NCI-H69 (cell line): ENCODE measurements around the gene COL23A1.
"Not testable (repeated sequence)": the region's sequence is repeated elsewhere in the genome, so short reads cannot be mapped to it uniquely, and the experiment has no call there.

ENCODE experiments used
- DNase-seq: peaks from one replicate; lab custom pipeline; 2025; lab: John Stamatoyannopoulos, UW

Gene COL23A1

DNA sequence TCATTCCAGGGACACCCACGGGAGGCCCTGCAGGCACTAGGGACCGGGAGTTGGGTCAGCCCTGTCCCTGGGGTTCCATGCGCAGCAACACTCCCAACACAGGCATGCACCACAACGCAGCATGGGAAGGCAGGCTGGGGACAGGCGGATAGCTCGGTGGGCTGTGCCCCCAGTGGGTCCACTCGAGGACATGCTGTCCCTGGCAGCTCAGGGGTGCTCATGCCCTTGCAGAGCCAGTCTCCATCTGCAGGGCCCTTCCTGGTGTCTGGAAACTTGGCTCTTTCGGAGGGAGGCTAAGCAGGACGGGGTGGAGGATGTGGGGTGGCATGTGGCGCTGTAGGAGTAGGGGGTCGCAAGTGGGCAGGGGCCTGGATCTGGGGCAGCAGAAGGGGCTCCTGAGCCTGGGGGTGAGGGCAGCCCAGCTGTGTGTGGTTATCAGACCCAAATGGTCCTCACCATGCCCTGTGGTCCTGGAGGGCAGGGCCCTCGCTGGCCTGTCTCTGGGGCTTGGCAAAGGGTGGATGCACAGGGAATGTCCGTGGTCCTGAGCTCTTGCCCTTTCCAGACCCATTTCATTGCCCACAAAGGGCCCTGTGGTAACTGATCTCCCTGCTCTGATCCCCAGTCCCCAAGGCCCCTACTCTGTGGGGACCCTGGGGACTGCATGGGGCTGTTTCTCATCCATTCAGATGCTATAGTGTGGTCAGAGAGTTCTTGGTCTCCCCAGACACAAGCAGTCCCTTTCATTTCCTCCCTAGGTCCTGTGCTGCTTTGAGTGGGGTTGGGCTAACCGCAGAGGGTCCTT lies 267.3 kb downstream of the COL23A1 start:
- DNase-seq, result no peak

DNA sequence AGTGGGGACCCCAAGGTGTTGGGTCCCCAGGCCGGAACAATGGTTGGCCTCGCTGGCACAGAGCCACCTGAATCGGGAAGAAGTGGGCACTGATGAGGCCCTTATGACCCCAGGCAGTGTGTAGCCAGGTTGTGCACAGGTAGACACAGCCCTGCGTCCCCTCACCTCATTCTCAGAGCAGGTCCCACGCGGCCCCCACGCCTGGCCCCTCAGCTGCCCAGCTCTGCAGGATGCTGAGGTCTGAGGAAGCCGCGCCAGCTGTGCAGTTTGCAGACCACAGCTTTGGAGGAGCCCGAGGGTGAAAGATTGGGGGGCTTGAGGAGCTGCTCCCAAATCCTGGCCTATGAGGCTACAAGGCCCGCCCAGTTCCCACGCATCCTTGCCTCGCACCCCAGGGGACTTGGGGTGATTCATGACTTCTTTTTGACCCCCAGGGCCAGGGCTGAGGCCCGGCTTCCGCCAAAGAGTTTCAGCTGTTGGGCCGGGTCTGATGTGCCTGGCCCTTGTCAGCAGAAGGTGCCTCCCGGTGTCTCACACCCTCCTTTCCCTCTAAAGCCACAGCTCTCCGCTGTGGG lies 269.8 kb downstream of the COL23A1 start:
- no peak for DNase-seq

- DNase-seq, result no peak
These were observed 270.6 kb downstream of the COL23A1 start for GRCh38 chr5:178319541-178320041.

GRCh38 chr5:178318893-178319292 lies 271.3 kb downstream of the COL23A1 start:
- DNase-seq, result no peak

GRCh38 chr5:178318382-178318781 lies 271.8 kb downstream of the COL23A1 start:
- DNase-seq, result no peak

GRCh38 chr5:178317727-178318126 lies 272.5 kb downstream of the COL23A1 start:
- DNase-seq, result not testable (repeated sequence)

GRCh38 chr5:178314961-178315820 lies 275.0 kb downstream of the COL23A1 start:
- no peak for DNase-seq

DNA sequence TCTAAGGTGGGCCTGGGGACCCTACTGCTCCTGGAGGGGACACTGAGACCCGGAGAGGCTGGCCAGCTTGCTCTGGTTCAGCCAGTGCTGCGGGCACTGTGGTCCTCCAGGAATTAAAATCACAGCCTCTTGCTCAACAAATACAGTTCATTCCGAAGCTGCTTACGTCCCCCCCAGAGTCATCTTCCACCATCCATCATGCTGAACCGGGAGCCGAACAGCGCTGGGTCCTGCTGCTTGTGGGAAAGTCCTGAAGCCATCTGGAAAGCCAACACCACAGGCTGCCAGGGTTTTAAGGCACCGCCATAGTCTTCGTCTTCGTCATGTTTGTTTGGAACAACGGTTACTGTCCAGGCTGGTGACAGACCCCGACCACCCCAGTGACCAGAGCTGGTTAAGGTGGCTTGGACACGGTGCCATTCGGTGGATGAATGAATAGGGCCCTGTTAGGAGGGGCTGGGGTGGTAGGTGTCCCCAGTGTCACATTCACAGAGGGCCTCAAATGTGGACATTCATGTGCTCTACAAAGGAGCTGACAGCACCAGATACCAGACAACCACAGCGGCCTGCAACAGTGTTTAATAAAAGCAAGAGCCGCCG lies 276.0 kb downstream of the COL23A1 start:
- no peak for DNase-seq

DNA sequence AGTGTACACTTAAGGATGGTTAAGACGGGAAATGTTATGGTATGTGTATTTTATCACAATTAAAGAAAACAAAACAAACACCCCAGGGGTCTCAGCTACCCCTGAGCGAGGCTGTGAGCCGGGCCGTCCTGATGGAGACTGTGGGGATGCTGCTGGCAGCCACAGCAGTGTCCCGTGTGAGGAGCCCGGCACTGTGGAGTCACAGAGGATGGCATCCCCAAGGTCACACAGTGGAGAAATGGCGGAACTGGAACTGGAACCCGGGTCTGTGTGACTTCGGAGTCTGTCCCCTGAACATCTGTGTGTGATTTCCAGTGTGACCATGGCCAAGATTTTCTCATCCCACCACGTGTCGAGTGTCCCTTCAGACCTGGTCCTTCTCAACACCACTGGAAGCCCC lies 276.9 kb downstream of the COL23A1 start:
- no peak for DNase-seq

GRCh38 chr5:178312880-178313282 lies 277.3 kb downstream of the COL23A1 start:
- DNase-seq, result no peak

GRCh38 chr5:178310130-178310865 lies 279.9 kb downstream of the COL23A1 start:
- no peak for DNase-seq

DNA sequence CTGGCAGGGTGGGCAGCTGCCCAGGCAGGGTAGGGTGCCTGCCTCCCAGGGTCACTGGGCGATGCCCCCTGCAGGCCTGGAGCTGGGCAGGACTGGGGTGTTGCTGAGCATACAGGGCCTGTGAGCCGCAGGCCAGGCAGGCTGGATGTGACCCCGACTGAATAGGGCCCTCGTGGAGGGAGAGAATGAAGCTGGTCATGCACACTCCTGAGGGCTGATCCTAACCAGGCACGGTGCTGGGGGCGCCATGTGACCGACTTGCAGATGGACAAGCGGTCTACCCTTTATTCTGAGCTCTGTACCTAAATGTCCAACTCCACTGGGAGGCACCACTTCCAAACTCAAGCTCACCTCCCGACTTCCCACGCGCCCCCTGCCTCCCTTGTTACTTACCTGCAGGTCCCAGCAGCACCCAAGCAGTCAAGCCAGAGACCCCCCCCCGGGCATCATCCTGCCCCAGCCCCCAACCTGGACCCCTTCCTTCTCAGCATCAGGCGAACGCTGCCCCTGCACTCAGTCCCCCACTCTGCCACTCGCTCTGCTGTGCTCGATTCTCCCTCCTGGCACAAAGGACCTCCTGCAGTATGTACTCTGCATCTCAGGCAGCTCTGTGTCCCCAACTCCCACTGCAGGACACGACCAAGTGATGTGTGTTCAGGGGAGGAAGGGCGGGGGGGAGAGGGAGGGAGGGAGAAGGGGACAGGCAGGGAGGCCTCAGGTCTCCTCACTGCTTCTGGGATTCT lies 280.8 kb downstream of the COL23A1 start:
- no peak for DNase-seq

DNA sequence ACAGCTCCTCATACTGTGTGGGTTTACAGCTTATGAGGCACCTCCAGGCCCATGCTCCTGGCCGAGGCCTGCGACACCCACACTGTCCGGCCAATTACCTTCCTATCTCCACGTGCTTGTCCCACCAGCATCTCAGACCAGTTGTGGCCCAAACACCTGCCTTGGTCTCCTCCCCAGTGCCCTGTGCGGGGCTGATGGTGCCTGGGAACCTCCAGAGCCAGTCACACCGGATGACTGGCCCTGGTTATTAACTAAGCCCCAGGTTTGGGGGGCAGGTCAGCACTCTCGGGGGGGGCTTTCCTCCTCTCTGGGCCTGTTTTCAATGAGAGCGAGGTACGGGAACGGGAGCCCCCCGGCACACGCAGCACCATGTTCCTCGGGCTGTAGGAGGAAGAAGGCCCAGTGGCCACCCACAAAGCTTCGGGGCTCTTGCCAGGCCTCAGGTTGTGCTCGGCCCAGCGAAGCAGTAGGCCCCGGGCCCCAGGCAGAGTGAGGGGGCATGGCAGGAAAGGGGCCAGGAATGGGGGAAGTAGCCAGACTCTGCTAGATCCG lies 281.6 kb downstream of the COL23A1 start:
- DNase-seq, result no peak

GRCh38 chr5:178307267-178308045 lies 282.7 kb downstream of the COL23A1 start:
- no peak for DNase-seq

DNA sequence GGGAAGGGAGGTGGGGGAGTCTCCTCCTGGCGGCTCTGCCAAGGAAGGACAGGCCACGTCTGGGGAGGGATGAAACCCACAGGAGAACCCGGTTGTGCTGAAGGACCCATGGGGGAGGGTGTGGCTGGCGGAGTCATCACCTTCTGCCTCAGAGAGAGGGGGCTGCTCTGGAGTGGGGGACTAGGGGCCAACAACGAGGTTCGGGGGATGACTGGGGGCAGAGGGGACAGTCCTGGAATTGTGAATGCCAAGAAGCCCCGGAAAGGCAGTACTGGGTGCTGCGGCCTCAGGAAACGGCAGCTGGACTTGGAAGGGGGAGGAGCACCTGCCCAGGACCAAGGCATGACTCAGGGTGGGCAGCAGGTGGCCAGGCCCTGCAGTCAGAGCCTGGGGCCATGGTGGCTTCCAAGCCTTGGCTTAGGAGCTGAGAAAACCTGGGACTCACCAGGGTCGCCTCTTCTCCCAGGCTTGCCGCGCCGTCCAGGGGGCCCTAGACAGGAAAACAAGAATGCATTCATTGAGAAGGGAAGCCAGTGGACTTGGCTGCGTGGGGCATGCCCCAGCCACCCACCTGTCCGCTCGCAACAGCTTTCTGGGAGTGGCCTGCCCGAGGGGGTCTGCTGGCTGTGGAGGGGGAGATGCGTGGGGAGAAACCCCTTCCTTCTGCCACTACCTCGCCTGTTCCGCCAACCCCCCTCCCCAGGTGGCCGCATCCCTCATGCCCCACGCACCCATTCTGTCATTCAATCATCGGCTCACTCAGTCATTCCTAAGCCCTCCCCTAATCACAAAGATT lies 283.6 kb downstream of the COL23A1 start:
- no peak for DNase-seq

DNA sequence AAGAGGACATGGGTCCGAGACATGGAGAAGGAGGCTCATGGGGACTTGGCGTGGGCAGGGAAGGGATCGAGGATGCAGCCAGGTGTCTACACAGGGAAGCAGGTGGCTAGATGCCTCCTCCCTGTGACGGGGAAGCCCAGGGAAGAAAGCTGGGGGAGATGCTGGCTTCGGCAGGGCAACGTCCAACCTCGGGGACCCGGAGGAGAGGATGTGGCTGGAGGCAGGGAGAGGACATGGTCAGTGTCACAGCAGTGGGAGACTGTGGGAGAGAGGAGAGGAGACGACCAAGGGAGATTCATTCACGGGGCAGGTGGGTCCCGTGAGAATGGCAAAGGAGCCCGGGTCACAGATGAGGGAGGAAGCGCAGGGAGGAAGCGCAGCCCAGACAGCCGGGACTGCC lies 284.4 kb downstream of the COL23A1 start:
- no peak for DNase-seq

DNA sequence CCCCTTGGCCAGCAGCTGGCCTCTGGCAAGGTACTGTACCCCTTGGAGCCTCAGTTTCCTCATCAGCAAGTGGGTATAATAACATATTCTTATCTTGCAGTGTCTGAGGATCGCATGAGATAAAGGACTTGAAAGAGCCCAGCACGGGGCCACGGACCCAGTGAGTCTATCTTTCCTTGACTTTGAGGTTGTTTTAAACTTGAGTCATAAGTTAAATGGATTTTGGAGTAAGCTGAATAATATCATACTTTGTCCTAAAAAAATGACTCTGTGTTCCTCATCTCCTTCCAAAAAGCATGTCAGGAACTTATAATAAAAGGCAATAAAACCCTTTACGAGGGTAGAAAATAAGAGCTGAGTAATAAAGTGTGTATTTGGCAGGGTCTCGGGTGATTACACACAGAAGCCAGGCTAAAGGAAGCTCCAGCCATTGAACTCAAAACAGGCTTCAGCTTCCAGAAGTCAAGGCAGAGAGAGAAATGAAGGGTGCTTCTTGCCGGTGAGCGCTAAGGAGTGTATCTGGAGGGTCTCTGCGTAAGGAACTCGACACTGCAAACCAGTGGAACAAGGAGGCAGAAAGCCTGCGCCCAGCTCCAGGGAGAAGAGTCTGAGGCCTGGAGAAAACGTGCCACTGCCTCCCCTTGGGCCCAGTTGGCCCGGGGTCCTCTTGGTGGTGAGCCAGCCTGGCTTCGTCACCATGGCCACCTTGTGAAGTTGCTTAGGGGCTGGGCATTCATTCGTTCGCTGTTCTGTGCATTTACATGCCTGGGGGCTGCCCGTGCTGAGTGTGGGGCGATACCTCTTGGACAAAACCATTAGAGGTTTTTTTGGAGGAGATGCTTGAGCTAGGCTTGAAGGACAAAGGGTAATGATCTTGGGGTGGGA lies 285.2 kb downstream of the COL23A1 start:
- no peak for DNase-seq

GRCh38 chr5:178304016-178304415 lies 286.2 kb downstream of the COL23A1 start:
- no peak for DNase-seq
